Measurements from ENCODE around the gene ZNF275.
"Not testable (repeated sequence)": the region's sequence is repeated elsewhere in the genome, so short reads cannot be mapped to it uniquely, and the experiment has no call there.

ZNF275 gene

GRCh38 chrX:153361781-153362397, 27.9 kb downstream of the ZNF275 start:
- DNase-seq (ENCODE audit: low spot score): no peak

- no peak for DNase-seq (ENCODE audit: low spot score)
Measured at GRCh38 chrX:153365670-153366069, 31.7 kb downstream of the ZNF275 start.

- DNase-seq (ENCODE audit: low spot score): no peak
Measured at GRCh38 chrX:153366119-153366518, 32.2 kb downstream of the ZNF275 start.

- DNase-seq (ENCODE audit: low spot score): no peak
Measured at GRCh38 chrX:153366878-153367538, 33.1 kb downstream of the ZNF275 start.

- no peak for DNase-seq (ENCODE audit: low spot score)
Measured at GRCh38 chrX:153370293-153371055, 36.5 kb downstream of the ZNF275 start.

GRCh38 chrX:153371256-153371655, 37.3 kb downstream of the ZNF275 start:
- no peak for DNase-seq (ENCODE audit: low spot score)

GRCh38 chrX:153372949-153373348, 39.0 kb downstream of the ZNF275 start:
- DNase-seq (ENCODE audit: low spot score): no peak

GRCh38 chrX:153374426-153374825, 40.5 kb downstream of the ZNF275 start:
- DNase-seq (ENCODE audit: low spot score): no peak

GRCh38 chrX:153375571-153375970, 41.6 kb downstream of the ZNF275 start:
- DNase-seq (ENCODE audit: low spot score): no peak

GRCh38 chrX:153377727-153378126, 43.8 kb downstream of the ZNF275 start:
- no peak for DNase-seq (ENCODE audit: low spot score)

GRCh38 chrX:153378607-153379006, 44.7 kb downstream of the ZNF275 start:
- DNase-seq (ENCODE audit: low spot score): no peak

GRCh38 chrX:153379508-153379907, 45.6 kb downstream of the ZNF275 start:
- DNase-seq (ENCODE audit: low spot score): no peak

GRCh38 chrX:153379971-153380581, 46.1 kb downstream of the ZNF275 start:
- DNase-seq (ENCODE audit: low spot score): no peak

GRCh38 chrX:153380691-153381090, 46.7 kb downstream of the ZNF275 start:
- no peak for DNase-seq (ENCODE audit: low spot score)

- no peak for DNase-seq (ENCODE audit: low spot score)
Measured at GRCh38 chrX:153381684-153382532, 48.0 kb downstream of the ZNF275 start.

GRCh38 chrX:153382563-153383482, 48.9 kb downstream of the ZNF275 start:
- DNase-seq (ENCODE audit: low spot score): no peak

- DNase-seq (ENCODE audit: low spot score): no peak
Measured at GRCh38 chrX:153384390-153384789, 50.4 kb downstream of the ZNF275 start.

GRCh38 chrX:153384973-153385372, 51.0 kb downstream of the ZNF275 start:
- DNase-seq (ENCODE audit: low spot score): not testable (repeated sequence)

- no peak for DNase-seq (ENCODE audit: low spot score)
Measured at GRCh38 chrX:153386097-153386496, 52.1 kb downstream of the ZNF275 start.

GRCh38 chrX:153387345-153387744, 53.4 kb downstream of the ZNF275 start:
- no peak for DNase-seq (ENCODE audit: low spot score)
